HL-60 (cell line): ENCODE measurements around the gene JKAMP.

ENCODE experiments used
- DNase-seq, 2 experiments: peaks; one replicate each; pipeline ENCODE4 v3.0.0-alpha.2; 2010 to 2020; ENCODE audit warnings: low read depth in 1 of 2, low spot score in 1 of 2
- H3K27ac ChIP-seq: fragments of 250-450 bp; sonication (Bioruptor Pico); replicated peaks from 2 replicates; pipeline ENCODE4 v1.5.1; 2020; ENCODE audit warnings: mild to moderate bottlenecking, moderate library complexity
- H3K27me3 ChIP-seq: fragments of 250-450 bp; sonication (Bioruptor Pico); 2 replicates; pipeline ENCODE4 v1.5.1; 2021; ENCODE audit warnings: mild to moderate bottlenecking, moderate library complexity; ENCODE audit not compliant: insufficient read depth, poor library complexity, severe bottlenecking
- H3K4me3 ChIP-seq: replicated peaks from 2 replicates; pipeline ENCODE4 v1.5.1; 2011; ENCODE audit warnings: mild to moderate bottlenecking, control low read depth, low read length; ENCODE audit not compliant: insufficient read depth
- CTCF ChIP-seq: IDR thresholded peaks from one replicate; pipeline ENCODE4 v1.5.1; 2011; ENCODE audit warnings: low read length, control low read depth, inconsistent platforms; ENCODE audit not compliant: insufficient read depth
- GABPA ChIP-seq: IDR thresholded peaks from 2 replicates; pipeline ENCODE4 v1.6.1; 2012; ENCODE audit warnings: low read depth
- POLR2AphosphoS5 ChIP-seq: IDR thresholded peaks from 2 replicates; pipeline ENCODE4 v1.6.1; 2012; ENCODE audit warnings: low read depth
- SPI1 ChIP-seq: IDR thresholded peaks from 2 replicates; pipeline ENCODE4 v1.6.1; 2012; ENCODE audit warnings: low read depth, mild to moderate bottlenecking, borderline replicate concordance
- TF ChIP-seq, protein P1 (sequence below): IDR thresholded peaks from 2 replicates; pipeline ENCODE4 v1.6.1; 2012; ENCODE audit warnings: low read depth; ENCODE audit not compliant: insufficient replicate concordance

JKAMP gene

GRCh38 chr14:59474172-59474571, 10.1 kb upstream of the JKAMP start:
- TF ChIP-seq GABPA (no peak), SPI1 (no peak), POLR2AphosphoS5 (no peak), CTCF (no peak)
- TF ChIP-seq, protein P1, sequence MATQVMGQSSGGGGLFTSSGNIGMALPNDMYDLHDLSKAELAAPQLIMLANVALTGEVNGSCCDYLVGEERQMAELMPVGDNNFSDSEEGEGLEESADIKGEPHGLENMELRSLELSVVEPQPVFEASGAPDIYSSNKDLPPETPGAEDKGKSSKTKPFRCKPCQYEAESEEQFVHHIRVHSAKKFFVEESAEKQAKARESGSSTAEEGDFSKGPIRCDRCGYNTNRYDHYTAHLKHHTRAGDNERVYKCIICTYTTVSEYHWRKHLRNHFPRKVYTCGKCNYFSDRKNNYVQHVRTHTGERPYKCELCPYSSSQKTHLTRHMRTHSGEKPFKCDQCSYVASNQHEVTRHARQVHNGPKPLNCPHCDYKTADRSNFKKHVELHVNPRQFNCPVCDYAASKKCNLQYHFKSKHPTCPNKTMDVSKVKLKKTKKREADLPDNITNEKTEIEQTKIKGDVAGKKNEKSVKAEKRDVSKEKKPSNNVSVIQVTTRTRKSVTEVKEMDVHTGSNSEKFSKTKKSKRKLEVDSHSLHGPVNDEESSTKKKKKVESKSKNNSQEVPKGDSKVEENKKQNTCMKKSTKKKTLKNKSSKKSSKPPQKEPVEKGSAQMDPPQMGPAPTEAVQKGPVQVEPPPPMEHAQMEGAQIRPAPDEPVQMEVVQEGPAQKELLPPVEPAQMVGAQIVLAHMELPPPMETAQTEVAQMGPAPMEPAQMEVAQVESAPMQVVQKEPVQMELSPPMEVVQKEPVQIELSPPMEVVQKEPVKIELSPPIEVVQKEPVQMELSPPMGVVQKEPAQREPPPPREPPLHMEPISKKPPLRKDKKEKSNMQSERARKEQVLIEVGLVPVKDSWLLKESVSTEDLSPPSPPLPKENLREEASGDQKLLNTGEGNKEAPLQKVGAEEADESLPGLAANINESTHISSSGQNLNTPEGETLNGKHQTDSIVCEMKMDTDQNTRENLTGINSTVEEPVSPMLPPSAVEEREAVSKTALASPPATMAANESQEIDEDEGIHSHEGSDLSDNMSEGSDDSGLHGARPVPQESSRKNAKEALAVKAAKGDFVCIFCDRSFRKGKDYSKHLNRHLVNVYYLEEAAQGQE = no peak
- Histone ChIP-seq H3K27ac (no peak overlapping the region), H3K27me3 (no peaks in the 10 kb centered on the region), H3K4me3 (no peak overlapping the region)
- no peak for DNase-seq

- Histone ChIP-seq H3K4me3 (no peak overlapping the region), H3K27ac (no peak overlapping the region), H3K27me3 (no peaks in the 10 kb centered on the region)
- no peak for TF ChIP-seq CTCF
- no peak for TF ChIP-seq POLR2AphosphoS5
- TF ChIP-seq GABPA = no peak
- TF ChIP-seq, protein P1 = no peak
- no peak for TF ChIP-seq SPI1
- DNase-seq = no peak
Measured at GRCh38 chr14:59475709-59476108, 8.6 kb upstream of the JKAMP start.

GRCh38 chr14:59478540-59478939, 5.8 kb upstream of the JKAMP start:
- no peak overlapping the region for H3K4me3 ChIP-seq
- DNase-seq = no peak
- H3K27me3 ChIP-seq = no peaks in the 10 kb centered on the region
- TF ChIP-seq GABPA (no peak), CTCF (no peak), POLR2AphosphoS5 (no peak), SPI1 (no peak)
- TF ChIP-seq, protein P1 = no peak
- H3K27ac ChIP-seq = no peak overlapping the region
